ENCODE data around the gene SCD5. TPM values are rescaled to one million over a fixed set of nuclear protein-coding genes. Genes with fewer than 3 reads are reported as not detected.
A peak's percentile ranks its signal among the peaks of the same experiment; 100 is the strongest.

SCD5 gene
- polyA plus RNA-seq, 4 donors: 30.7 to 49.0 (median 34.2) TPM

GRCh38 chr4:82739287-82740190 is 59.1 kb downstream of the SCD5 start:
- no peak for DNase-seq (ENCODE audit: low read depth in 4 of 4, low spot score in 3 of 4)

GRCh38 chr4:82737354-82737753 is 61.2 kb downstream of the SCD5 start:
- no peak for DNase-seq (ENCODE audit: low read depth in 4 of 4, low spot score in 3 of 4)

- DNase-seq (ENCODE audit: low read depth in 4 of 4, low spot score in 3 of 4): no peak
Measured at GRCh38 chr4:82733636-82734035, 65.0 kb downstream of the SCD5 start.

GRCh38 chr4:82728301-82728700 is 70.3 kb downstream of the SCD5 start:
- DNase-seq (ENCODE audit: low read depth in 4 of 4, low spot score in 3 of 4): no peak

- DNase-seq (ENCODE audit: low read depth in 4 of 4, low spot score in 3 of 4): no peak
Measured at GRCh38 chr4:82726596-82726995, 72.0 kb downstream of the SCD5 start.

- no peak for DNase-seq (ENCODE audit: low read depth in 4 of 4, low spot score in 3 of 4)
Measured at GRCh38 chr4:82721819-82722423, 76.7 kb downstream of the SCD5 start.

- no peak for DNase-seq (ENCODE audit: low read depth in 4 of 4, low spot score in 3 of 4)
Measured at GRCh38 chr4:82718162-82718940, 80.2 kb downstream of the SCD5 start.

GRCh38 chr4:82715731-82716617 is 82.6 kb downstream of the SCD5 start:
- no peak for DNase-seq (ENCODE audit: low read depth in 4 of 4, low spot score in 3 of 4)

GRCh38 chr4:82713856-82714255 is 84.7 kb downstream of the SCD5 start:
- DNase-seq (ENCODE audit: low read depth in 4 of 4, low spot score in 3 of 4): no peak

GRCh38 chr4:82712561-82712960 is 86.0 kb downstream of the SCD5 start:
- no peak for DNase-seq (ENCODE audit: low read depth in 4 of 4, low spot score in 3 of 4)

- no peak for DNase-seq (ENCODE audit: low read depth in 4 of 4, low spot score in 3 of 4)
Measured at GRCh38 chr4:82711158-82711785, 87.3 kb downstream of the SCD5 start.

GRCh38 chr4:82710197-82710929 is 88.2 kb downstream of the SCD5 start:
- DNase-seq (ENCODE audit: low read depth in 4 of 4, low spot score in 3 of 4): no peak

- no peak for DNase-seq (ENCODE audit: low read depth in 4 of 4, low spot score in 3 of 4)
Measured at GRCh38 chr4:82708982-82709381, 89.6 kb downstream of the SCD5 start.

- no peak for DNase-seq (ENCODE audit: low read depth in 4 of 4, low spot score in 3 of 4)
Measured at GRCh38 chr4:82706349-82707000, 92.1 kb downstream of the SCD5 start.

GRCh38 chr4:82705928-82706300 is 92.7 kb downstream of the SCD5 start:
- peak in 1 of 4 donors; percentile 36 for DNase-seq (ENCODE audit: low read depth in 4 of 4, low spot score in 3 of 4)

GRCh38 chr4:82705169-82705927 is 93.2 kb downstream of the SCD5 start:
- DNase-seq (ENCODE audit: low read depth in 4 of 4, low spot score in 3 of 4): no peak

- no peak for DNase-seq (ENCODE audit: low read depth in 4 of 4, low spot score in 3 of 4)
Measured at GRCh38 chr4:82704156-82704555, 94.4 kb downstream of the SCD5 start.

GRCh38 chr4:82698412-82698811 is 100.2 kb downstream of the SCD5 start:
- DNase-seq (ENCODE audit: low read depth in 4 of 4, low spot score in 3 of 4): no peak
